GM12865 (cell line): ENCODE results near the gene CACNB4.

Experiments used
- DNase-seq: peaks from one replicate; pipeline ENCODE4 v3.0.0; 2010; ENCODE audit warnings: low read depth
- H3K4me3 ChIP-seq: 2 replicates; pipeline ENCODE4 v1.5.1; 2011; ENCODE audit warnings: mild to moderate bottlenecking, low read depth, low read length, control low read depth
- TF ChIP-seq, protein P1 (sequence below): IDR thresholded peaks from 2 replicates; pipeline ENCODE4 v1.5.1; 2011; ENCODE audit warnings: low read length, control low read depth, low read depth, inconsistent platforms; ENCODE audit not compliant: insufficient read depth; ENCODE audit errors: missing control alignments

CACNB4 gene

DNA sequence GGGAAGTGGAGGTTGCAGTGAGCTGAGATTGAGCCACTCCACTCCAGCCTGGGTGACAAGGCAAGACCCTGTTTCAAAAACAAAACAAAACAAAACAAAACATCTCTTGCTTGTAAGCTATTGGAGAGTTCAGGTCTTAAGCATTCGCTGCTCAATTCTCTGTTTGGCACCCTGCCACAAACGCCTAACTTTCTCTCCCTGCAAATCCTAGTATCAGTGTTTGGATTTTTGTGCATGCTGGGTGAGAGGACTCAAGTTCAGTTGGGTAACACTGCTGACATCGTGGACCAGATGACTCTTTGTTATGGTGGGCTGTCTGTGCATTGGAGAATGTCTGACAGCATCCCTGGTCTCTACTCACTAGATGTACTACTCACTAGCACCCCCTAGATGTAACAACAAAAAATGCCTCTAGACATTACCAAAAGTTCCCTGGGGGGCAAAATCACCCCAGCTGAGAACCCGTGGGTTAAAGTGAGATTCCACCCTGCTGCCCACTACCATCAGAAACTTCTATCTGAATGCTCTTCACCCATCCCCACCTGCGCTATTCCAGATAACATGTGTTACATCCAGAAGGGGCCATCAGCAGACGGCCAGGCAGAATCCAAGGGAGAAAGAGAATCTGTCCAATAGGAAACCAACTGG lies 50.9 kb downstream of the CACNB4 start:
- TF ChIP-seq, protein P1, sequence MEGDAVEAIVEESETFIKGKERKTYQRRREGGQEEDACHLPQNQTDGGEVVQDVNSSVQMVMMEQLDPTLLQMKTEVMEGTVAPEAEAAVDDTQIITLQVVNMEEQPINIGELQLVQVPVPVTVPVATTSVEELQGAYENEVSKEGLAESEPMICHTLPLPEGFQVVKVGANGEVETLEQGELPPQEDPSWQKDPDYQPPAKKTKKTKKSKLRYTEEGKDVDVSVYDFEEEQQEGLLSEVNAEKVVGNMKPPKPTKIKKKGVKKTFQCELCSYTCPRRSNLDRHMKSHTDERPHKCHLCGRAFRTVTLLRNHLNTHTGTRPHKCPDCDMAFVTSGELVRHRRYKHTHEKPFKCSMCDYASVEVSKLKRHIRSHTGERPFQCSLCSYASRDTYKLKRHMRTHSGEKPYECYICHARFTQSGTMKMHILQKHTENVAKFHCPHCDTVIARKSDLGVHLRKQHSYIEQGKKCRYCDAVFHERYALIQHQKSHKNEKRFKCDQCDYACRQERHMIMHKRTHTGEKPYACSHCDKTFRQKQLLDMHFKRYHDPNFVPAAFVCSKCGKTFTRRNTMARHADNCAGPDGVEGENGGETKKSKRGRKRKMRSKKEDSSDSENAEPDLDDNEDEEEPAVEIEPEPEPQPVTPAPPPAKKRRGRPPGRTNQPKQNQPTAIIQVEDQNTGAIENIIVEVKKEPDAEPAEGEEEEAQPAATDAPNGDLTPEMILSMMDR: peak; percentile 55
- no peak overlapping the region for H3K4me3 ChIP-seq
- DNase-seq: peak; percentile 58

DNA sequence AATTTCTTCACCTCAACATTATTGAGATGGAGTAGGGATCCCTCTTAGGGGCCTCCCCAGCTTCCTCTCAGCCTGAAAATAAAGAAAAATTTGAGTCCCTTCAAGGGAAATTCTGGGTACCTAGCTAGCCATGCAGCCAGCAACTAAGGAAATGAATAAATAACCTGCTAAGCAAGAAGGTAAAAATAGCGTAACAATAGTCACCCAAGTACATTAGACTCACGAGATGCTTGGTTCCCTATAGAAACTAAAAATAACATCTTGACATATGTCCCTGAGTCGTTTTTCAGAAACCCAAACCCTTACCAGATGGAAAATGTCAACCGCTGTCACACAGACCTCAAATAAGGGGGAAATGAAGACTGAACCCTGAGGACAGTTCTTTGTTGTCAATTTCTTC lies 51.9 kb downstream of the CACNB4 start:
- peak overlapping the region; percentile 10 for H3K4me3 ChIP-seq
- DNase-seq: peak; percentile 92

DNA sequence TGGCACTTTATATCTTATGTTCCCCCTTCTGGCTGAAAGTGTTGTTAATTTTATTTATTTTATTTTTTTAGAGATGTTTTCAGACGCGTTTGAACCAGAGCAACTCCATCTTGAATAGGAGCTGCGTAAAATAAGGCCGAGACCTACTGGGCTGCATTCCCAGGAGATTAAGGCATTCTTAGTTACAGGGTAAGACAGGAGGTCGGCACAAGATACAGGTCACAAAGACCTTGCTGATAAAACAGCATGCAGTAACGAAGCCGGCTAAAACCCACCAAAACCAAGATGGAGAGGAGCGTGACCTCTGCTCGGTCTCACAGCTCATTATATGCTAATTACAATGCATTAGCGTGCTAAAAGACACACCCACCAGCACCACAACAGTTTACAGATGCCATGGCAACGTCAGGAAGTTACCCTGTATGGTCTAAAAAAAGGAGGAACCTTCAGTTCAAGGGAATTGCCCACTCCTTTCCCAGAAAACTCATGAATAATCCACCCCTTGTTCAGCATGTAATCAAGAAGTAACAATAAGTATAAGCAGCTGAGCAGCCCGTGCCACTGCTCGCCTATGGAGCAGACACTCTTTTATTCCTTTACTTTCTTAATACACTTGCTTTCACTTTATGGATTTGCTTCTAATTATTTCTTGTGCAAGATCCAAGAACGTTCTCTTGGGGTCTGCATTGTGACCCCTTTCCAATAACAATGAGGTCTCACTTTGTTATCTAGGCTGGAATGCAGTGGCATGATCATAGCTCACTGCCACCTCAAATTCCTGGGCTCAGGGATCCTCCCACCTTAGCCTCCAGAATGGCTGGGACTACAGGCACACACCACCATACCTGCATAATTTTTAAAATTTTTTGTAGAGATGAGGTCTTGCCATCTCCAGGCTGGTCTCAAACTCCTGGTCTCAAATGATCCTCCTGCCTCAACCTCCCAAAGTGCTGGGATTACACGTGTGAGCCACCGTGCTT lies 55.9 kb downstream of the CACNB4 start:
- TF ChIP-seq, protein P1: no peak
- H3K4me3 ChIP-seq: no peak overlapping the region
- DNase-seq: peak; percentile 52

More for the DNA sequence above, 51.9 kb downstream of the CACNB4 start:
- TF ChIP-seq, protein P1: no peak

DNA sequence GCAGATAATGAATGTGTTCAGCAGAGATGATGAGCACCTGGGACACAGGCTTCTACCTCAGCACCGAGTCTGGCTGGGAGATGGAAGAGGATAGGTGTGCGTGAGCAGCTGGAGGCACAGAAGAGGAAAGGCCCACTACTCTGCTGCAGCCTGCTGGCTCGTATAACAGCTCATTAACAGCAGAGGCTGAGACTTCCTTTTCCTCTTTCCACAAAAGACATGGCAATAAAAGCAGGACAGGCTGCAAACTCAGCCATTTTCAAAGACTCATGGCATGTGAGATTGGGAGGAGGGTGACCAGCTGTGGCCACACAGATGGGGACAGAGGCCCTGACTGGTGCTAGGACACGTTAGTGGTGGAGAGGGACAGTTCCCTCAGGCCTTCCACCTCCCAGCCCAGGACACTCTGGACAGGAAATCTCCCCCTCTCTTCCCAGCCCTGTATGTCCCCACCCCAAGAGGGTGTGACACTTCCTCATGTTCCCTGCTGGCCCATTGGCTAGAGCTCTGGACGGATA lies 60.3 kb downstream of the CACNB4 start:
- H3K4me3 ChIP-seq: no peak overlapping the region
- no peak for DNase-seq
- TF ChIP-seq, protein P1: no peak

DNA sequence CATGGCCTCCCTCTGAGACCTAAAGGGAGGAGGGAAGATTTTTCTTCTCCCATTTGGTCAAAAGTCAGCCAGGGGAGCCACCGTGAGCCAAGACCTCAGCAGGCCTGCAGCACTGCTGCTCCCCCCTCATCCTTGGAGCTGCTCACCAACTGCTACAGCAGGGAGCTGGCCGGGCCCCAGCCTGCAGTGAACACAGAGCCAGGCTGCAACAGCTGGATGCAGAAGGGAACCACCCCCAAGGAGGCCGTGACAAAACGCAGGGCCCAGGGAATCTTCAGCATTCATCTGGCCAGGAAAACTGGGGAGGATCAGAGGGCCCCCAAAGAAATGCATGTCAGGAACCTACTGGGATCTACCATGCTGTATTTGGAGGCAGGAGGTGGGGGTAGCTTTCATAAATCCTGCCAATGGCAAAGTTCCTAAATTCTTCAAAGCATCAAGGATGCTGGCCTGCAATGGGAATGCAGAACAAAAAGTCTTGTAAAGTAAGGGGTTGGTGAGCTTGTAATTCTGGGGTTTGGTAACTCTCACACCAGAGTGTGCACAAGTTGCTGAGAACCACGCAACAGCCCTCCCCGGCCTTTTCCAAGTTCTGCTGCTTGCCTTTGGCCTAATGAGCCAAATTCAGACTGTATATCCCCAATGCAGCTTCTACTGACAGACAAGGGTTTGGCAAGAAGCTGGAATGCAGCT lies 61.0 kb downstream of the CACNB4 start:
- no peak overlapping the region for H3K4me3 ChIP-seq
- TF ChIP-seq, protein P1: no peak
- DNase-seq: no peak

DNA sequence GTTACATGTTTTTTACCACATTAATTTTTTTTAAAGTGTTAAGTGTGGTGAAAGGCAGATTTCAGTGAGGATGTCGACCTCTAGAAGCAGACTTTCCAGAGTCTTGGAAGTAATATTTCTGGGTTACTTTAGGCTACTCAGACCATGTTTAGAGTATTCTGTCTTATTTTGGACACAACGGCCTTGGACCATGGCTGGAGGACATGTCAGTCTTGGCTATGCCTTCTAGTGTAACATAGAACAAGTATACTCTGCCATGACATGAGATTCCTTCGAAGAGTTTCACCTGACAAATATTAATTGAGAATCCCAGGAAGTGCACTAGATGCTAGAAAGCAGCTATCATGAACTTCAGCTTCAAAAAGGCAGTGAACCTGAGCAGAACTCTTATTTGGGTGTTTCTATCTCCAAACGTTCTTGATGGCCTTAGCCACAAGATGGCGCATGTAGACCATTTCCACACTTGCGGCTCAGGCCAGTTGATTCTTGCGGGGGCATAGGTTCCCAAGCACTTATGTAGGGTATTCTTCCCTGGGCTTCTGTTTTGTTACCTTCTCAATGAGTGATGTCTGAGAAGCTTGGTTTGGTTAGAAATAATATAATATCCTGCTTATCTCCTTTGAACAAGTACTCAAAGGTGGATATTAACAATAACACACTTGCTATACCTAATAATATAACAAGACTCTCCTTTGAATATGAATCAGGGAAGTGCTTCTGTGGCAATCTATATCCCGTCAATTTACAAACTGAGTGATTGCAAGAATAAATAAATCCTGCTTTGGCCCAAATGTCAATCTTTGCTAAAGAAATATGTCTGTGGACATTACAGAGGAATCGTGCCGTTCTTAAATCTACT lies 62.0 kb downstream of the CACNB4 start:
- peak; percentile 86 for DNase-seq
- H3K4me3 ChIP-seq: no peak overlapping the region
- TF ChIP-seq, protein P1: peak; percentile 81
